GM12874 (cell line): ENCODE data around the gene GJA4.

Source experiments
- TF ChIP-seq, protein P1 (sequence below): IDR thresholded peaks from 2 replicates; pipeline ENCODE4 v1.5.1; 2011; ENCODE audit warnings: low read depth, mild to moderate bottlenecking, control low read depth, low read length, moderate library complexity; ENCODE audit not compliant: insufficient read depth

GJA4 gene

DNA sequence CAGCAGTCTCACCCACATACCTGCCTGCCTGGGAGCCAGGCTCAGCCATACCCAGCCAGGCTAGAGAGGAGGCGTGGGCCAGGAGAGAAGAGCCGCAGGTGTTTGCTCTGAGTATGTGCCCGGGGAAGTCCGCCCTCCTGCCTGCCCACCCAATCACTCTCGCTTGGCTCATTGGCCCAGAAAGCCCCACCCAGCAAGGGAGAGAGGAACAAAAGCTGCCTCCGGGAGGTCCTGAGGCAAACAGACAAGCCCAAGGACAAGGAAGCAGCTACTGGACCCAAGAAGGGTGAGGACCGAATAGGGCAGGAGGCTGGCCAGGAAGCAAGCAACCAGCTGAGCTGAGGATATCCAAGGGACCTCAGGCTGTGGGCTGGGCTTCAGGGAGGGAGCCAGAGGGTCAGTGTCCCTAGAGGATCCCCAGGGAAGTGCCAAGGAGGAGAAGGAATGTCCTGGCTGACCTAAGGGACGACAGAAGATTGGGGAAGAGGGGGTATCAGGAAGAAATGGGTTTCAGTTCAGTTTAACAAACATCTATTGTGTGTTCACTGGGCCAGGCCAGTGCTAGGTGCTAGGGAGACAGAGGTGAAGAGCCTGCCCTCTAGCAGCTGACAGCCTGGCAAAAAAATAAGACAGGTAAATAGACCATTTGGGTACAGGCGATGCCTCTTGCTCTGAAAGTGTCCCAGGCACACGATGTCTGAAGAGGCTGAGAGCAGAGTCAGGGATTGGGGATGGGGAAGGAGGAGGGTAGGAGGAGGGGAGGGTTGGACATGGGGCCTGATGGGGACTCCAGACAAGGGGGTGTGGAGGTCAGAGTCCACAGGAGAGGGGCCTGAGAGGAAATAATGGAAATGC lies 33.1 kb upstream of the GJA4 start, which contains the start of gene GJB4:
TSS of gene GJB4 (plus strand) at position 238 of the 855 bp plus-strand sequence. CDS start 1,515 bp downstream, outside the sequence.
- TF ChIP-seq, protein P1, sequence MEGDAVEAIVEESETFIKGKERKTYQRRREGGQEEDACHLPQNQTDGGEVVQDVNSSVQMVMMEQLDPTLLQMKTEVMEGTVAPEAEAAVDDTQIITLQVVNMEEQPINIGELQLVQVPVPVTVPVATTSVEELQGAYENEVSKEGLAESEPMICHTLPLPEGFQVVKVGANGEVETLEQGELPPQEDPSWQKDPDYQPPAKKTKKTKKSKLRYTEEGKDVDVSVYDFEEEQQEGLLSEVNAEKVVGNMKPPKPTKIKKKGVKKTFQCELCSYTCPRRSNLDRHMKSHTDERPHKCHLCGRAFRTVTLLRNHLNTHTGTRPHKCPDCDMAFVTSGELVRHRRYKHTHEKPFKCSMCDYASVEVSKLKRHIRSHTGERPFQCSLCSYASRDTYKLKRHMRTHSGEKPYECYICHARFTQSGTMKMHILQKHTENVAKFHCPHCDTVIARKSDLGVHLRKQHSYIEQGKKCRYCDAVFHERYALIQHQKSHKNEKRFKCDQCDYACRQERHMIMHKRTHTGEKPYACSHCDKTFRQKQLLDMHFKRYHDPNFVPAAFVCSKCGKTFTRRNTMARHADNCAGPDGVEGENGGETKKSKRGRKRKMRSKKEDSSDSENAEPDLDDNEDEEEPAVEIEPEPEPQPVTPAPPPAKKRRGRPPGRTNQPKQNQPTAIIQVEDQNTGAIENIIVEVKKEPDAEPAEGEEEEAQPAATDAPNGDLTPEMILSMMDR, result no peak

DNA sequence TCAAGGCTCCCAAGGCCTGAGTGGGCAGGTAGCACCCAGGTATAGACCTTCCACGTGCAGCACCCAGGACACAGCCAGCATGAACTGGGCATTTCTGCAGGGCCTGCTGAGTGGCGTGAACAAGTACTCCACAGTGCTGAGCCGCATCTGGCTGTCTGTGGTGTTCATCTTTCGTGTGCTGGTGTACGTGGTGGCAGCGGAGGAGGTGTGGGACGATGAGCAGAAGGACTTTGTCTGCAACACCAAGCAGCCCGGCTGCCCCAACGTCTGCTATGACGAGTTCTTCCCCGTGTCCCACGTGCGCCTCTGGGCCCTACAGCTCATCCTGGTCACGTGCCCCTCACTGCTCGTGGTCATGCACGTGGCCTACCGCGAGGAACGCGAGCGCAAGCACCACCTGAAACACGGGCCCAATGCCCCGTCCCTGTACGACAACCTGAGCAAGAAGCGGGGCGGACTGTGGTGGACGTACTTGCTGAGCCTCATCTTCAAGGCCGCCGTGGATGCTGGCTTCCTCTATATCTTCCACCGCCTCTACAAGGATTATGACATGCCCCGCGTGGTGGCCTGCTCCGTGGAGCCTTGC lies 31.5 kb upstream of the GJA4 start:
- TF ChIP-seq, protein P1, result no peak

DNA sequence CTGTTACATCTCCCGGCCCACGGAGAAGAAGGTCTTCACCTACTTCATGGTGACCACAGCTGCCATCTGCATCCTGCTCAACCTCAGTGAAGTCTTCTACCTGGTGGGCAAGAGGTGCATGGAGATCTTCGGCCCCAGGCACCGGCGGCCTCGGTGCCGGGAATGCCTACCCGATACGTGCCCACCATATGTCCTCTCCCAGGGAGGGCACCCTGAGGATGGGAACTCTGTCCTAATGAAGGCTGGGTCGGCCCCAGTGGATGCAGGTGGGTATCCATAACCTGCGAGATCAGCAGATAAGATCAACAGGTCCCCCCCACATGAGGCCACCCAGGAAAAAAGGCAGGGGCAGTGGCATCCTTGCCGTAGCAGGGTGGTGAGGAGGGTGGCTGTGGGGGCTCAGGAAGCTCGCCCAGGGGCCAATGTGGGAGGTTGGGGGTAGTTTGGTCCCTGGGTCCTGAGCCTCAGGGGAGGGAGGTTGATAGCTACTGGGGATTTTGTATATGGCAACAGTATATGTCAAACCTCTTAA lies 31.0 kb upstream of the GJA4 start:
- TF ChIP-seq, protein P1, result no peak

DNA sequence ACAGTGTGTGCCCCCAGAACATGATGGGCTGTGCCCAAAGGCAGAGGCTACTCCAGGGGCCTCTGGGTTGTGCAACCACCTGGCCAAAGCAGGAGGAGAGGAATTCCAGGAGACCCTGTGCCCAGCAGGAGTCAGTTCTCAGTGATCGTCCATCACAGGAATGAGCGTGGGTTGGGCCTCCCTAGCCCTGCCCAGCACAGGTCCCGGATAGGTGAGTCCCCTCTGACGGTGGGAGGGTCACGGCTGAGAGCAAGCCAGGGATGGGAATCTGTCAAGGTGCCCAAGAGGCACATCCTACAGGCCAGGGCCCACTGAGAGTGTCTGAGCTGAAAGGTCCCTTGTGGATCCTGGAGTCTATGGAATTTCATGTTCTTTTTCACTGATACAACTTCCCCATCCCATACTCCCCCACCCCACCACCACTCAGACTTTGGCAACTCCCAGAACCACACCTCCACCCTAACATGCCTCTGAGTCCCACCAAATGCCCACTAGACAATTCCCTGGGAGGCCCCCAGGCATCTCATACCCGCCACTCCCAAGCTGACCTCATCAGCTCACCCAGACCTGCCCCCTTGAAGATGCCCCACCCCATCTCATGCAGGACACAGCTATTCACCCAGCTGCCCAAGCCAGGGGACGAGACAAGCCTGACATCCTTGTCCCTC lies 30.2 kb upstream of the GJA4 start:
- TF ChIP-seq, protein P1, result no peak

DNA sequence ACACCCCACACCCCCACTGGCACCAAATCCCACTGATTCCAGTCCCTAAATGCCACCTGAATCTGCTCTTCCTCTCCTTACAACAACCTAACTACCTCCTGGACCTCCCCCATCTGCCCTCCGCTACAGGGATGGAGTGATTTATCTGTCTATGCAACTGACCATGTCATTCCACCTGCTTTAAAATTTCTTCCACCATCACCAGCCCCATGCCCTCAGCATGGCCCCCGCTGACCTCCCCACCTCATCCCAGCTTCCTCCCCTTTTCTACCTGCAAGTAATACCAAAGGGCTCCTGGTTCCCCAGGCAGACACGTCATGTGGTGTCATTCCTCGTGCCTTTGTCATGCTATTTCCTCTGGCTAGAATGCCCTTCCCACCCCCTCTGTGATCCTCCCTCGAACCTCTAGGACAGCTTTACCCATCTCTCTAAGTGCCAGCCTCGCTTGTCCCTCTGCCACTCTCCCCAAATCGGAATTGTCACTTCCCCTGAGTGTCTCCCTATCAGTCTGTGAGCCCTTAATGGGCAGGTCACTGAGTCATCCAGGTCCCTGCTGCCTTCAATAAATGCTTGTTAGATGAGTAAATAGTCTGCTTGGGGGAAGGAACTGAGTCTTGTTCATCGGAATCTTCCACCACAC lies 29.5 kb upstream of the GJA4 start:
- TF ChIP-seq, protein P1, result no peak

DNA sequence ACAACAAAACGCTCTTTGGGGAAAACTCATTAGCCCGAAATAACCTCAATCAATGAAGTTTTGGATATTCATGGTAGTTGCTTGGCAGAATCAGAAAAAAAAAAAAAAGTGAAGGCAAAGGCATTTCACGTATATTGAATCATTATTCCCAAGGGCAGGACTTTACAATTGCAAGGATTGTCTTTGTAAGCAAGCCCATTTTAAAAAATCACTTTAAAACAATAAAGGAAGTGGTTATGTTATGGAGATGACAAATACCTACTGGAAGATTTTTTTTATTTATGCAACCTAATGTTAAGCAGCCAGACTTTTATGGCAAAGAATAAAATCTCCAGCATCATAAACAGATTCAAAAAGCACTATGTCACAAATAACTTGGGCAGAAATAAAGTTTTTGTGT lies 23.9 kb upstream of the GJA4 start:
- TF ChIP-seq, protein P1, result no peak

DNA sequence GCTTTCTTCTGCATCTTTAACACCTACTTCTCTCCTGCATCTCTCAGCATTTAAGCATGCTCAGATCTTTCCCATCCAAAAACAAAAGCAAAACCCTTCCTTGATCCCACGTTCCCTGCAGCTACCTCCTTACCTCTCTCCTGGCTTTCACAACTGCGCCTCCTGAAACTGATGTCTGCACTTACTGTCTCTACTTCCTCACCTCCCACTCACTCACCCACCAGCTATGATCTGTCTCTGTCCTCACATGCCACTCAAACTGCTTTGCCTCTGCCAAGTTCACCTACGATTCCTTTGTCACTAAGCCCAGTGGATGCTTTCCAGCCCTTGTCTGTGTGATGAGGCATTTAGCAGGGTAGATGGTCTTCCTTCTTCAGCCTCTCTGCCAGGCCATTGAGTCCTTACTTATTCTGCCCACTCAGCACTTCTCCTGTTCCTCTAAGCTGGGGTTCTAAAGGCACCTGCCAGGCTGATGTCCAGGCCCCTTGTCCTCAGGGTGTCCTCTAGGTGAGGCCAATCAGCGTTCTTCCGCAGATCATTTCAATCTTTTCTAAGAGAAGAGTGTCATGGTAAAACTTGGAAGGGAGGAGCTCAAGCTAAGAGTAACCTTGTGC lies 21.8 kb upstream of the GJA4 start:
- TF ChIP-seq, protein P1, result no peak
